Measurements from ENCODE around the gene VAV1.
"Not testable (repeated sequence)": the region's sequence is repeated elsewhere in the genome, so short reads cannot be mapped to it uniquely, and the experiment has no call there.

VAV1 gene

DNA sequence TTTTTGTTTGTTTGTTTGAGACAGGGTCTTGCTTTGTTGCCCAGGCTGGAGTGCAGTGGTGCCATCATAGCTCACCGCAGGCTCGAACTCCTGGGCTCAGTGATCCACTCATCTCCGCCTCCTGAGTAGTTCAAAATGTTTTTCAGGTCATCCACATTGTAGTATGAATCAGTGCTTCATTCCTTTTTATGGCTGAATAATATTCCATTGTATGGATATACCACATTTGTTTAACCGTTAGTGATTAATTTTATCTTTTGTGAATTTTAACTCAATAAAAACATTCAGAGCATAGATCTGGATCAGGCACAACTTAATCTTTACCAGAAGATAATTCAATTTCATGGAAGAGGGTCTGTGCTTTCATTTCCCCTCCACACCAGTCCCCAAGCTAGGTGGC, 47.7 kb downstream of the VAV1 start:
- no peak for DNase-seq

DNA sequence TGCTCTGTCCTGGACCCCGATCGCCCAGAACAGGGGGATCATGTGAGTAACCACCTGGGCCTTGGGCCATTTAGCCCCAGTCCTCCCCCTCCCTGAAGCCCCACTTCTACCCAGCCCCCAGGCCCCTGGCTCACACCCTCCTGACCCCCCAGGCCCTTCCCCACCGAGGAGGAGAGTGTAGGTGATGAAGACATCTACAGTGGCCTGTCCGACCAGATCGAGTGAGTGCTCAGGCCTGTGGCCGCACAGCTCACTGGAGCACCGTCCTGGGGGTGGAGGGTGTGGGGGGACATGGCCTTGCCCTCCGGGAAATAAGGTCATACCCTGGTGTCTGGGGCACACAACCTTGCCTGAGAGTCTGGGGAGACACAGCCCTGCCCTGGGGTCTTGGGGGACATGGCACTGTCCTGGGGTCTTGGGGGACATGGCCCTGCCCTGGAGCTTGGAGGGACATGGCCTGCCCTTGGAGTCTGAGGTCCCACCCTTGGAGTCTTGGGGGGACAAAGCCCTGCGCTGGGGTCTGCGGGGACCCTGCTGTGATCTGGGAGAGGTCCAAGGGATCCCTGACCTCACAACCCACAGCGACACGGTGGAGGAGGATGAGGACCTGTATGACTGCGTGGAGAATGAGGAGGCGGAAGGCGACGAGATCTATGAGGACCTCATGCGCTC, 49.3 kb downstream of the VAV1 start:
- DNase-seq, result no peak

DNA sequence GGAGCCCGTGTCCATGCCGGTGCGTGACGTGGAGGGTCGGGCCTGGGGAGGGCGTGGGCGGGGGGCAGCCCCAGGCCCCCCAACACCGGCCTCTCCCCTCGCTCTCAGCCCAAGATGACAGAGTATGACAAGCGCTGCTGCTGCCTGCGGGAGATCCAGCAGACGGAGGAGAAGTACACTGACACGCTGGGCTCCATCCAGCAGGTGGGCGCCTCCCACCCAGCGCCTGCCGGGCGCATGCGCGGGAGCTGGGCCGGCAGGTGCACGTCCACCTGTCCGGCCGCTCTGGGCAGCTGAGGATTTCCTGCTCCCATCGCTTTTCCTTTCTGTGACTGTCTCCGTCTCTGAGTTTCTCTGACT, 49.8 kb downstream of the VAV1 start:
- no peak for DNase-seq

DNA sequence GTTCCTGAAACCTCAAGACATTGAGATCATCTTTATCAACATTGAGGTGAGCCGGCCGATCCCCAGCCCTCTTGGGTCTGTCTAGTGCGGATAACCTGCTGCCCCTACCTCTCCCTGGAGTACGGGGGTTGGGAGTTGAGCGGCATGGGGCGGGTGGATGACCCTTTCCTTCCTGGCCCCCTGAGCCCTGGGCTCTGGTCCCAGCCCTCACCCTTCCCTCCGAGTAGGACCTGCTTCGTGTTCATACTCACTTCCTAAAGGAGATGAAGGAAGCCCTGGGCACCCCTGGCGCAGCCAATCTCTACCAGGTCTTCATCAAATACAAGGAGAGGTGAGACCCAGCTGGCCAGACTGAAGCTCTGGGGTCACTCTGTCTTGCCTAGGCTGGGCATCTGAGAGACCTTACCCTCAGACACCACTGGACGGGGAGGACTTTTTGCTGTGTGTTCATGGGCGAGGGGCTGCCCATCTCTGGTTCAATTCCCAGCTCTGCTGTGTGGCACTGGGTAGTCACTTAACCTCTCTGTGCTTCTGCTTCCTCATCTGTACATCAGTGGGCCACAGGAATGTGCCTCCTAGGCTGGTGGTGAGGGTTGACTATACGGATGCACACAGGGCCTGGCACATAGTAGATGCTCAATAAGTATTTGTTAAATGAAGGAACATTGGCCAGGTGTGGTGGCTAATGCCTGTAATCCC, 52.7 kb downstream of the VAV1 start:
- no peak for DNase-seq

DNA sequence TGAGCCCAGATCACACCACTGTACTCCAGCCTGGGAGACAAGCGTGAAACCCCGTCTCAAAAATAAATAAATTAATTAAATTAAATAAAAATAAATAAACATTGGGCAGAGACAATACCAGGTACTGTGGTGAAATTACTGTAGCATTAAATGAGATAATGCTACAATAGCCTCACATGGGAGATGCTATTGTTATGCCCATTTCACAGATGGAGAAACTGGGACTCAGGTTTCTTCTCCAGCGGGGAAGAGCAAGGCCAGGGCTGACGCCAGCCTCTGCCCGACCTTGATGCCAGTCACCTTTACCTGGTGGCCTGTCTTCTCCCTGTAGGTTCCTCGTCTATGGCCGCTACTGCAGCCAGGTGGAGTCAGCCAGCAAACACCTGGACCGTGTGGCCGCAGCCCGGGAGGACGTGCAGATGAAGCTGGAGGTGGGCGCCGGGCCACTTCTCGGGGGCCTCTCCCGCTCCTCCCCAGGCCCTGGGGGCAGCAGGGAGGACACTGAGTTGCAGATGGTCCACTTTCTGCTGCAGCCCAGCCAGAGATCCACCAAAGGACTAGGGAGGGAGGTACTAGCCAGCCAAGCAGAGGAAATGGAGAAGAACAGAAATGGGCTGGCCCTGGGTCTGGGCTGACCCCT, 53.9 kb downstream of the VAV1 start:
- DNase-seq, result no peak

DNA sequence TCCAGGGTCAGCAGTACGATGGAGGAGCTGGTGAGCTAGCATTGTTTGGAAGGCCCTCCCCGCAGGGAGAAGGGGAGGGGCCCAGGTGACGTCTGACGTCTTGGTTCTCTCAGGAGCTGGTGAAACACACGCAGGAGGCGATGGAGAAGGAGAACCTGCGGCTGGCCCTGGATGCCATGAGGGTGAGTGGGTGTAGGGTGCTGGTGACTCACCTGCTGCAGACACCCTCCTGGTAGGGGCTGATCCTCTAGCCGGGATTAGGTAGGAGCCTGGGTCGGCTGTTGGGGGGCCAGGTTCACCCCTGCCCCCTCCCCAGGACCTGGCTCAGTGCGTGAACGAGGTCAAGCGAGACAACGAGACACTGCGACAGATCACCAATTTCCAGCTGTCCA, 55.8 kb downstream of the VAV1 start:
- no peak for DNase-seq

DNA sequence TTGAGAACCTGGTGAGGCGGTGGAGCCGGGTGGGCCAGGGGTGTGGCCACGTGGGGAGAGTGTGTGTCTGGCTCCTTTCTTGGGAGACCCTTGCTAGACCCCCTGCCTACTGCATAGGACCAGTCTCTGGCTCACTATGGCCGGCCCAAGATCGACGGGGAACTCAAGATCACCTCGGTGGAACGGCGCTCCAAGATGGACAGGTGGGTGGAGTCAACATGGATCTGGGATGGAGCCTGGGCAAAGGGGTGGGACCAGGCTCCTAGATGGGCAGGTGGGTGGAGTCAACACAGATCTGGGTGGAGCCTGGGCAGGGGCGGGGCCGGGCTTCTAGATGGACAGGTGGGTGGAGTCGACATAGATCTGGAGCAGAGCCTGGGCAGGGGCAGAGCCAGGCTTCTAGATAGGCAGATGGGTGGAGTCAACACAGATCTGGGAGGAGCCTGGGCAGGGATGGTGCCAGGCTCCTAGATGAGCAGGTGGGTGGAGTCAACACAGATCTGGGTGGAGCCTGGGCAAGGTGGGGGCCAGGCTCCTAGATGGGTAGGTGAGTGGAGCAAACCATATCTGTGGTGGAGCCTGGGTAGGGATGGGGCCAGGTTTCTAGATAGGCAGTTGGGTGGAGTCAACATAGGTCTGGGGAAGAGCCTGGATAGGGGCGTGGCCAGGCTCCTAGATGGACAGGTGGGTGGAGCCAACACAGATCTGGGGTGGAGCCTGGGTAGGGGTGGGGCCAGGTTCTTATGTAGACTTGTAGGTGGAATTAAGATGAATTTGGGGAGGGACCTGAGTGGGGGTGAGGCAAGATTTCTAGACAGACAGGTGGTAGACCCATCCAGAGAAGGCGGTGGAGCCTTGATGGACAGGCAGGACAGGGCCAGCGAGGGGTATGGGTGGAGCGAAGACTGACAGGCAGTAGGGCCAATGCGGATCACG, 56.5 kb downstream of the VAV1 start:
- DNase-seq, result peak in 1 of 2 experiments; percentile 12

DNA sequence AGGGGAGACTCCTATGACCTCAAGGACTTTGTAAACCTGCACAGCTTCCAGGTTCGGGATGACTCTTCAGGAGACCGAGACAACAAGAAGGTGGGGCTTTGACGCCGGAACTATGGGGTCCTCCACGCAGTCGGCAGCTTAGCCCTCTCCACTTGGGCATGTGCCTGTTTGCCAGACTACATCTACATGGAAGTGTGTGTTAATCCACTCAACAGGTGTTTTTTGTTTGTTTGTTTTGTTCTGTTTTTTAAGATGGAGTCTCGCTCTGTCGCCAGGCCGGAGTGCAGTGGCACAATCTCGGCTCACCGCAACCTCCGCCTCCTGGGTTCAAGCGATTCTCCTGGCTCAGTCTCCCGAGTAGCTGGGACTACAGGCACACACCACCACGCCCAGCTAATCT, 57.3 kb downstream of the VAV1 start:
- DNase-seq, result not testable (repeated sequence)

DNA sequence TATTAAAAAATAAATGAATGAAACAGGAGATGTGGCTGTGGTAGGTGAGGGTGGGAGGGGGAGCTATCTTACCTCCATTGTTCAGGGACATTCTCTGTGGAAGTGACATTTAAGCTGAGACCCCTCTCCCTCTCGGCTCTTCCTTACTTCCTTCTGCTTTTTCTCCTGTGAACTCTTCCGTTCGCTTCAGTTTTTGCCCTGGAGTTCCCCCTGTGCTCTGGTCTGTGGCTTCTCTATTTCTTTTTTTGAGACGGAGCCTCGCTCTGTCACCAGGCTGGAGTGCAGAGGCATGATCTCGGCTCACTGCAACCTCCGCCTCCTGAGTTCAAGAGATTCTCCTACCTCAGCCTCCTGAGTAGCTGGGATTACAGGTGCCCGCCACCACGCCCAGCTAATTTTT, 58.6 kb downstream of the VAV1 start:
- not testable (repeated sequence) for DNase-seq

DNA sequence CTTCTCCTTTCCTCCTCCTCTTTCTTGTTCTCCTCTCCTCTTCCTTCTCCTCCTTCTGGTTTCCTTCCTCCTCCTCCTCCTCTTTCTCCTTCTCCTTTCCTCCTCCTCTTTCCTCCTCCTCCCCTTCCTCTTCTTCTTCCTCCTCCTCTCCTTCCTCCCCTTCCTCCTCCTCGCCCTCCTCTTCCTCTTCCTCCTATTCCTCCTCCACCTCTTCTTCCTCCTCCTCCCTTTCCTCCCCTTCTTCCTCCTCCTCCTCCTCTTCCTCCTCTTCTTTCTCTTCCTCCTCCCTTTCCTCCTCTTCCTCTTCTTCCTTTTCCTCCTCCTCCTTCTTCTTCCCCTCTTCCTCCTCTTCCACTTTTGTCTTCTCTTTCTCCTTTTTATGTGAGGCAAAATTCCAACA, 59.9 kb downstream of the VAV1 start:
- DNase-seq, result no peak

DNA sequence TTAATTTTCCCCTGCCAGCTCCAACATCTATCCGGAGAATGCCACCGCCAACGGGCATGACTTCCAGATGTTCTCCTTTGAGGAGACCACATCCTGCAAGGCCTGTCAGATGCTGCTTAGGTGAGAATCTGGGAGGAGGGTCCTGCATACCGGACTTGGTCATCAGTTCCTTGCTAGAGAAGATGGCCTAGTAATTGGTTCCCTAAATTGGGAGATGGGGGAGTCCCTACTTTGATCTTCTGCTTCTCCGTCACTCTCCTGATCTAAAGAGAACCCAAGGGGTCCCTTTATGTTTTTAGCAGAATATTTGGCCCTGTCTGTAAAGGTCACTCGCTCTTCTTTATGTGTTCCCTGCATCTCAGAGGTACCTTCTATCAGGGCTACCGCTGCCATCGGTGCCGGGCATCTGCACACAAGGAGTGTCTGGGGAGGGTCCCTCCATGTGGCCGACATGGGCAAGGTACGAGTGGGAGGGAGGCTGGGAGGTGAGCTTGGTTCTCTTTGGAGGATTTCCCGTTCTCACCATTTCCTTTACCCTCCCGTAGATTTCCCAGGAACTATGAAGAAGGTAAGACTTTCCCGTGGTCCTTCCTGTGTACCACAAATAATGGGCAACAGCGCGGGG, 60.8 kb downstream of the VAV1 start:
- DNase-seq, result no peak

DNA sequence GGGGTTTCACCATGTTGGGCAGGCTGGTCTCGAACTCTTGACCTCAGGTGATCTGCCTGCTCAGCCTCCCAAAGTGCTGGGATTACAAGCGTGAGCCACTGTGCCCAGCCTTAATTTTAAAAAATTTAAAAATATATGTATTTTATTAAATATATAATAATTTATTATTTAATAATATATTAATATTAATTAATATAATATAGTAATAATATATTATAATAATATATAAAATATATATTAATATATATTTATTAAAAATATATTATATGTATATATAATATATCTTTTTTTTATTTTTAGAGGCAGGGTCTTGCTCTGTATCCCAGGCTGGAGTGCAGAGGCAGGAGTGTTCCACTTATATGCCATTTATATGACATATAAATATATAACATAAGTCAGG, 61.9 kb downstream of the VAV1 start:
- DNase-seq, result no peak

DNA sequence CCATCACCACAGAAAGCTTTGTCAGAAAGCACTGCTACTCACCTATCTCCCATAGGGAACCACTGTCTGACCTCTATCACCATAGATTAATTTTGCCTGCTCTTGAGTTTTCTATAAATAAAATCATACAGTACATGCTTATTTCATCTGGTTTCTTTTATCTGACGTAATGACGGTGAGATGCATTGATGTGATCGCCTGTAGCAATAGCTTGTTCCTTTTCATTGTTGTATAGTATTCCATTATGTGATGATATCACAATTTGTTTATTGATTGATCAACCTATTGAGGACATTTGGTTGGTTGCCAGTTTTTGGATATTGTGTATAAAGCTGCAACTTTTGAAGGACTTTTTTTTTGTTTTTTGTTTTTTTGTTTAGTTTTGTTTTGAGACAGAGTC, 63.0 kb downstream of the VAV1 start:
- DNase-seq, result no peak

DNA sequence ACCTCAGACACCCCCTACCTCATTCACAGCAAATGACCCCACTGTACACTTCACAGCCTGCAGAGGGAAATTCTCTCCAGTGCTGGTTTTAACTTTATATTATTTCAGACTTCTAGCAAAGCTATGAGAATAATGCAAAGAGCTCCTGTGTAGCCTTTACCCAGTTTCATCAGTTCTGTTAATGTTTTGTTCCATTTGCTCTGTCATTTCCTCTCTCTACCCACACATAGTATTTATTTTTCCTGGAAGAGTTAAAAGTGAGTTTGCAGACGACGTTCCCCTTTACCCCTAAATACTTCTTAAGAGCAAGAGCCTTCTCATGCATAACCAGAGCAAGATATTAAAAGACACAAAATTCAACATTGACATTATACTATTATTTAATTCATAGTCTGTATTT, 65.0 kb downstream of the VAV1 start:
- DNase-seq, result no peak

DNA sequence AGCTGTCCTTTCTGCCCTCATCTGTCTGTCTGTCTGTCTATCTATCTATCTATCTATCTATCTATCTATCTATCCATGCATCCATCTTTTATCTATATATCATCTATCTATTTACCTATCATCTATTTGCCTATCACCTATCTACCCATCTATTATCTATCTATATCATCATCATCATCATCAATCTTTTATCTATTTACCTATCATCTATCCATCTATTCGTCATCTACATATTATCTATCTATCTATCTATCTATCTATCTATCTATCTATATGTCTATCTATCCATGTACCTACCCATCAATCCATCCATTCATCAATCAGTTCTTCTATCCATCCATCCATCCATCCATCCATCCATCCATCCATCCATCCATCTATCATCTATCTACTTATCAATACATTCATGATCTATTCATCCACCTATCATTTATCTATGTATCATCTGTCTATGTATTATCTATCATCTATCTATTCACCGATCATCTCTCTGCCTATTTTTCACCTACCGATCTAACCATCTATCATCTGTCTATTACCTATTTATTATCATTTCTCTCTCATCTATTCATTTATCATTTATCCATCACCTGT, 65.7 kb downstream of the VAV1 start:
- no peak for DNase-seq

DNA sequence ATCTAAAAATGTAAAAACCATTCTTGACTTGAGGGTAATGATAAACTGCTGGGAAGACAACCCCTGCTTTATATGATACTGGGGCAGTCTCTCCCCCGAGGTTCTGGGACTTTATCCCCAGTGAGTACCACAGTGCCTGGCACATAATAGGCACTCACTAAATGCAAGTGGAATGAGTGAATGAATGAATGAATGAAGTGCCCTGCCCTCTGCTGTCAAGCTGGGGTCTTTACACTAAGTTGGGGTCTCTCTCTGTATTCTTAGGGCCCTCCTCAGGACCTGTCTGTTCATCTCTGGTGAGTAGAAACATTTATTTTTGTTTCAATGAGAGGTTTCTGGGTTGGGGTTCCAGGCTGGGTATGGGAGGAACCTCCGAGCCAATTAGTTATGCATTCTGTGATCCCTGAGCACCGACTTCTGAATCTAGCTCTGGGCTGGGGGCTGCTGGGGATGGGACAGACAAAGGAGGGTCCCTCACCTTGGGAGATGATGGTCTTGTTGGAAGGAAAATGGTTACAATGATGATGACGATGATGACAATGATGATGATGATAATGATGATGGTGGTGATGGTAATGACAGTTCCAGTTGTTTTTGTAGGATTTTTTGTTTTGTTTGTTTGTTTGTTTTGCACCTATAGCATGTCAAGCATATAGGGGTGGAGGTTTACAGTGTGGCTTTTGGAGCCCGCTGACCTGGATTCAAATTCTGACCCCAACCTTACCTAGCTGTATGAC, 70.5 kb downstream of the VAV1 start:
- DNase-seq, result no peak

DNA sequence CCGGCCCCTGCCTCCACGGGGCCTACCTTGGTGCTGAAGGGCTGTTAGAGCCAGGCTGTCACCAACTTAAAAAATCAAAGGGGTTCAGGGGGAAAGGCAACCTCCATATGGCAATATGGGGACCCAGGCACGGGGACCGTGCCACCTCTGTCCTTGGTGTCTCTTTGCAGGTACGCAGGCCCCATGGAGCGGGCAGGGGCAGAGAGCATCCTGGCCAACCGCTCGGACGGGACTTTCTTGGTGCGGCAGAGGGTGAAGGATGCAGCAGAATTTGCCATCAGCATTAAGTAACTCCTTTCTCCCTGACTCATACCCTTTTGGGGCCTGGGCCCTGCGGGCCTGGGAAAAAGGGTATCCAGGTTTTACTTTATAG, 75.3 kb downstream of the VAV1 start:
- no peak for DNase-seq

DNA sequence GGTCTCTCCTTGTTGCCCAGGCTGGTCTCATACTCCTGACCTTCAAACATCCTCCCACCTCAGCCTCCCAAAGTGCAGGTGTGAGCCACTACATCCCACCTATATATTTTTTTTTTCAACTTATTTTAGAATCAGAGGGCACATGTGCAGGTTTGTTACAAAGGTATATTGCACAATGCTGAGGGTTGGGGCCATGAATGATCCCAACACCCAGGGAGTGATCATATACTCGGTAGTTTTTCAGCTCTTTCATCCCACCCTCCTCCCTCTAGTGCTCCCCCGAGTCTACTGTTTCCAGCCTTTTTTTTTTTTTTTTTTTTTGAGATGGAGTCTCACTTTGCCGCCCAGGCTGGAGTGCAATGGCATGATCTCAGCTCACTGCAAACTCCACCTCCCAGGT, 76.5 kb downstream of the VAV1 start:
- no peak for DNase-seq

DNA sequence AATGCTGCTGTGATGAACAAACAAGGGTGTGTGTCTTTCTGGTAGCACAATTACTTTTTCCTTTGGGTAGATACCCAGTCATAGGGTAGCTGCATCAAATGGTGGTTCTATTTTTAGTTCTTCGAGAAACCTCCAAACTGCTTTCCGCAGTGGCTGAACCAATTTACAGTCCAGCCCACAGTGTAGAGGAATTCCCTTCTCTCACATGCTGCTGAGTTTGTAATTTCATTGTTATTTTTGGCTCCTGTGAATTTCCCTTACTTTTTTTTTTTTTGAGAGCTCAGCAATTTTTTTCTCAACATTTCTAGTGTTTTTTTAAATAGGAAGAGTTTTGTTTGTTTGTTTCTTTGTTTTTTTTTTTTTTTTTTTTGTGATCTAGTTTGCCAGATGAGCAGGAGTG, 77.4 kb downstream of the VAV1 start:
- DNase-seq, result no peak

DNA sequence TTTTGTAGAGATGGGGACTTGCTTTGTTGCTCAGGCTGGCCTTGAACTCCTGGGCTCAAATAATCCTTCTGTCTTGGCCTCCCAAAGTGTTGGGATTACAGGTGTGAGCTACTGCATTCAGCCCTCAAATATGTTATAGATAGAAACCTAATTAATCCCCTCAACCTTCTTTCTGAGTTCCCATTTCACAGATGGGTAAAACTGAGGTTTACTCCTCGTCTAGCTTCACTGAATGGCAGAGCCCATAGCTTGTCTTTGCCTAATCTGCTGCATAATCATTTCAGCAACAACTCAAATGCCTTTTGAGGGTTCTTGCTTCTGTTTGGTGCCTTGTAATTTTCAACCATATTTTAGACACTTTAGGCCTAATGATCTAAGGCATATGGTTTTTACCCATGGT, 78.9 kb downstream of the VAV1 start:
- no peak for DNase-seq

DNA sequence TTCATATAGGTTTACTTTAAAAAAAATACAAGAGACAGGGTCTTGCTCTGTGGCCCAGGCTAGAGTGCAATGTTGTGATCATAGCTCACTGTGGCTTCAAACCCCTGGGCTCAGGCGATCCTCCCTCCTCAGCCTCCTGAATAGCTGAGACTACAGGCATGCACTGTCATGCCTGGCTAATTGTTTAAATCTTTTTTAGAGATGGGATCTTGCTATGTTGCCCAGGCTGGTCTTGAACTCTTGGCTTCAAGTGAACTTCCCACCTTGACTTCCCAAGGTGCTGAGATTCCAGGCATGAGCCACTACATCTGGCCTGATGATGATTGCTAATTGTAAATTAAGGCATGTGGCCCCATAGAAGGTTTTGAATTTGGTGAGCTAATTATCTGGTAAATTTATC, 79.5 kb downstream of the VAV1 start:
- DNase-seq, result no peak

DNA sequence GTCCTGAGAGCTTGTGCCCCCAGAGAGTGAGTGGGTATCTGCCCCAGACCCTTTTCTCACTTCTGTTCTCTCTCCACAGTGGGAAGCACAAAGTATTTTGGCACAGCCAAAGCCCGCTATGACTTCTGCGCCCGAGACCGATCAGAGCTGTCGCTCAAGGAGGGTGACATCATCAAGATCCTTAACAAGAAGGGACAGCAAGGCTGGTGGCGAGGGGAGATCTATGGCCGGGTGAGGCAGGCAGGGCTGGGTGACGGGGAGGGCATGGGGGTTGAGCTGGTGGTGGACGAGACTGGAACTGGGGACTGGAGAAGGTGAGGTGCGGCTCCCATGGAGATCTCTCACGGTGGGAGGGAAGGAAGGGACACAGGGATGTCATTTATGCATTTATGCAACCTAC, 81.4 kb downstream of the VAV1 start:
- no peak for DNase-seq

Measured in AML-193 (cell line).